ENCODE measurements around the gene SEC16A. TPM values are rescaled to one million over a fixed set of nuclear protein-coding genes. Genes with fewer than 3 reads are reported as not detected.

SEC16A gene
- total RNA-seq, 1 donor from 2014 or later, result 23.4 TPM

DNA sequence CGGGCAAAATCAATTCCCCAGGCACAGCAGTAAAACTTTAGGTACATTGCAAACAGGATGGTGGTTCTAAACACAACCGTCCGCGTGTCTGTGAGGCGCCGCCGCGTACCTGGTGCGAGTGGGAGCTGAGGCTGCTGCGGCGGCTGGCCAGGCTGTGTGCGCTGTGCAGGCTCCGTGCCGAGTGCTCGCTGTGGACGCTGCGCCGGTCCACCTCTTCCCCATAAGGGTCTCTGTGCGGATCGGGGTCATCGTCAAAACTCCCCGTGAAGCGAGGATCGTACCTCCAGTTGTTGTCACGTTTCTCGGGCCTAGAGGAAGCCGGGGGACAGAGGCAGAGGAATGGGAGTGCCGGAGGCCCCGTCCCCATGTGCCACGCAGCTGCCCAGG is 16.7 kb downstream of the SEC16A start:
- Histone ChIP-seq H3K27ac (replicated peaks) (no peak overlapping the region), H3K4me1 (no peaks in the 10 kb centered on the region), H3K9me3 (replicated peaks) (no peaks in the 10 kb centered on the region), H3K4me3 (no peak overlapping the region), H3K27me3 (ENCODE audit: low read depth) (no peaks in the 10 kb centered on the region), H3K36me3 (peaks cover 100% of the 10 kb centered on the region)
- no peak for DNase-seq
- intact Hi-C loops (cut with micrococcal nuclease), result no loop called here
- TF ChIP-seq, protein P1, sequence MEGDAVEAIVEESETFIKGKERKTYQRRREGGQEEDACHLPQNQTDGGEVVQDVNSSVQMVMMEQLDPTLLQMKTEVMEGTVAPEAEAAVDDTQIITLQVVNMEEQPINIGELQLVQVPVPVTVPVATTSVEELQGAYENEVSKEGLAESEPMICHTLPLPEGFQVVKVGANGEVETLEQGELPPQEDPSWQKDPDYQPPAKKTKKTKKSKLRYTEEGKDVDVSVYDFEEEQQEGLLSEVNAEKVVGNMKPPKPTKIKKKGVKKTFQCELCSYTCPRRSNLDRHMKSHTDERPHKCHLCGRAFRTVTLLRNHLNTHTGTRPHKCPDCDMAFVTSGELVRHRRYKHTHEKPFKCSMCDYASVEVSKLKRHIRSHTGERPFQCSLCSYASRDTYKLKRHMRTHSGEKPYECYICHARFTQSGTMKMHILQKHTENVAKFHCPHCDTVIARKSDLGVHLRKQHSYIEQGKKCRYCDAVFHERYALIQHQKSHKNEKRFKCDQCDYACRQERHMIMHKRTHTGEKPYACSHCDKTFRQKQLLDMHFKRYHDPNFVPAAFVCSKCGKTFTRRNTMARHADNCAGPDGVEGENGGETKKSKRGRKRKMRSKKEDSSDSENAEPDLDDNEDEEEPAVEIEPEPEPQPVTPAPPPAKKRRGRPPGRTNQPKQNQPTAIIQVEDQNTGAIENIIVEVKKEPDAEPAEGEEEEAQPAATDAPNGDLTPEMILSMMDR (IDR thresholded peaks at IDR 0.05; ENCODE audit: borderline replicate concordance), result no peak

DNA sequence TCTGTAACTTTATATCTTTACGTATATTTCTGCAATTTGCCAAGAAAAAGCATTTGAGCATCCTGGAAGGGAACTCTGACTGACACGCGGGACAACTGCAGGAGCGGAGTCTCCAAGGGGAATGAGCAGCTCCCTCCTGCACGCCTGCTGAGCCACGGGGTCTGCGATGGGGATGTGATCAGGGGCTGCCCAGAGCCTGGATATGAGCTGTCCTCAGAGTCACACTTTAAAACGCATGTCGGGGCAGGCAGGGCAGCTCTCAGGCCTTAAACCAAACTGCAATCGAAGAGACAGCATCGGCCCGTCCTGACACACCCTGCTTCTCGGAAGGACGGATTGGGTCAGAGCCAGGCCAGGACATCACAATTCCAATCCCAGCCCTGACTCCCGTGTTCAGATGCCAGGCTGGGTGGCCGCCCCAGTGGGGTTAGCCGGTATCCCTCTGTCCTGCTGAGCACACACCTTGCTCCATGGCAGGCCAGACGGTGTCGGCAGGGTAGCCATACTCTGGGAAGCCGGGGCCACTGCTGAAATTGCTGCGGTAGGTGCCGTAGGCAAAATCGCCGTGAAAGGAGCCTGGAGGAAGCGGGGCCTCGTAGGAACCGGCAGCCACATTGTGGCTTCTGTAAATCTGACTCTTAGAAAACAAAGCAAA is 17.2 kb downstream of the SEC16A start:
- TF ChIP-seq, protein P1 (IDR thresholded peaks at IDR 0.05; ENCODE audit: borderline replicate concordance), result no peak
- no peak overlapping the region for H3K27ac ChIP-seq (replicated peaks)
- H3K4me1 ChIP-seq, result no peaks in the 10 kb centered on the region
- H3K9me3 ChIP-seq (replicated peaks), result no peaks in the 10 kb centered on the region
- no peak overlapping the region for H3K4me3 ChIP-seq
- no peak for DNase-seq
- H3K36me3 ChIP-seq, result peaks cover 100% of the 10 kb centered on the region
- H3K27me3 ChIP-seq (ENCODE audit: low read depth), result no peaks in the 10 kb centered on the region
- intact Hi-C loops (cut with micrococcal nuclease), result no loop called here

DNA sequence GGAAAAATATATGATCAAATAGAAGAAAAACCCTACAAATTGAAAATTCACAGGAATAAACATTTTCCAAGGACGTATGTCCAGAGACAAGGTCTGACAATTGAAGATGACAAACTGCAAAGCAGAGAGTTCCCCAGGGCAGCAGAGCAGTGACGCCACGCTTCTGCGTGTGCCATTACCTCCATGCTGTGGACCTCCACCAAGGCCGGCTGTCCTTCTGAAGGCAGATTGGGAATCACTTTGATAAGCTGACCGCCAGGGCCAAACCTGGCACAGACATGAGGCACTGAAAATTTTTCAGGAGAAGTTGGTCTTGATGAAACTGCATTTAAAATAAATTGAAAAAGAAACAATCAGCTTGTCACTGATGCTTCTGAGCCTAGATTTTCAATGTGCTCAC is 18.6 kb downstream of the SEC16A start:
- intact Hi-C loops (cut with micrococcal nuclease), result no loop called here
- TF ChIP-seq, protein P1 (IDR thresholded peaks at IDR 0.05; ENCODE audit: borderline replicate concordance), result no peak
- Histone ChIP-seq H3K4me1 (no peaks in the 10 kb centered on the region), H3K27ac (replicated peaks) (no peak overlapping the region), H3K4me3 (no peak overlapping the region), H3K9me3 (replicated peaks) (no peaks in the 10 kb centered on the region), H3K36me3 (peaks cover 100% of the 10 kb centered on the region), H3K27me3 (ENCODE audit: low read depth) (no peaks in the 10 kb centered on the region)
- DNase-seq, result no peak

DNA sequence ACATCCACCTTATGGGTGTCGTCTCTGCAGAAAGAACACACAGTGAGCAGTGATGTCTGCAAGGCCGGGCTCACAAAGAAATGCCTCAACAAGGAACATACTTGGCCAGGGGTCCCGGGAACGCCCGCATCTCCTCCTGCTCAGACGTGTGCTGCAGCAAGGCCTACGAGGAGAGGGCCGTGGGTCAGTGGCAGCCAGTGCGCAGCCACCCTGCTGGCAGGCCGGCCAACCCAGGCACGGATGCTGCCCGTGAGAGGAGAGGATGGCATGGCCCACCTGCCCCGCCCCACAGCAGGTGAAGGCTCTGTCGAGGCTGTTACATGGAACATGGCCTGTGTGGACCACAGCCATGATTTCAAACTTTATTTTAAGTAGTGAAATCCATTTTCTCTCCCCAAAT is 19.3 kb downstream of the SEC16A start:
- intact Hi-C loops (cut with micrococcal nuclease), result no loop called here
- H3K4me3 ChIP-seq, result no peak overlapping the region
- H3K27ac ChIP-seq (replicated peaks), result no peak overlapping the region
- H3K36me3 ChIP-seq, result peaks cover 100% of the 10 kb centered on the region
- H3K4me1 ChIP-seq, result no peaks in the 10 kb centered on the region
- no peaks in the 10 kb centered on the region for H3K27me3 ChIP-seq (ENCODE audit: low read depth)
- H3K9me3 ChIP-seq (replicated peaks), result no peaks in the 10 kb centered on the region
- TF ChIP-seq, protein P1 (IDR thresholded peaks at IDR 0.05; ENCODE audit: borderline replicate concordance), result no peak
- no peak for DNase-seq

GRCh38 chr9:136462664-136463063 is 20.2 kb downstream of the SEC16A start:
- H3K27ac ChIP-seq (replicated peaks), result no peak overlapping the region
- DNase-seq, result no peak
- no peaks in the 10 kb centered on the region for H3K27me3 ChIP-seq (ENCODE audit: low read depth)
- intact Hi-C loops (cut with micrococcal nuclease), result no loop called here
- H3K4me3 ChIP-seq, result no peak overlapping the region
- no peaks in the 10 kb centered on the region for H3K4me1 ChIP-seq
- no peaks in the 10 kb centered on the region for H3K9me3 ChIP-seq (replicated peaks)
- TF ChIP-seq, protein P1 (IDR thresholded peaks at IDR 0.05; ENCODE audit: borderline replicate concordance), result no peak
- H3K36me3 ChIP-seq, result peaks cover 100% of the 10 kb centered on the region

All from left ventricle myocardium inferior (tissue), 1 donor.